ENCODE measurements around the gene ADAM12. TPM values are rescaled to one million over a fixed set of nuclear protein-coding genes. Genes with fewer than 3 reads are reported as not detected.

ADAM12 gene
- total RNA-seq, 3 donors from 2014 or later (not counting 1 experiment from before 2014, with no cell fraction given), result 1.6 to 1.9 (median 1.8) TPM

DNA sequence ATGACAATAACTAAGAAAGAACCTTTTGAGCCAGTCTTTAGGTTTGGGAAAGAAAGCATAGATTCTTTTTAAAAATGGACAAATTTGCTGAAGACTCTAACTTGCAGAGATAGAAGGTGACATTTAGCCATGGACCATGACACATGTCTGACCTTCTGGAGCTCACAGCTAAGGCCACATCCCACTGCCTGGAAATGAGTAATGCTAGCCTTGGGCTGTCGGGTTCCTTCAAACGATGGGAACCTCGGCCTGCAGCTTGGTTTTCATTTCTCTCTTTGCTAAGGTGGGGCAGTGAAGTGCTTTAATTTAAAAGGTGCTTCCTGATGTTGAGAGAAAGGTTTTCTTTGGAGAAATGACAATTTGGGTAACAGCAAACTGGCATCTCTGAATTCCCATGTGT, 268.7 kb downstream of the ADAM12 start:
- no peaks in the 10 kb centered on the region for H3K36me3 Mint-ChIP-seq
- H3K27me3 ChIP-seq (ENCODE audit: control insufficient read depth, insufficient read depth, low read length), result no peaks in the 10 kb centered on the region
- TF ChIP-seq, protein P1, sequence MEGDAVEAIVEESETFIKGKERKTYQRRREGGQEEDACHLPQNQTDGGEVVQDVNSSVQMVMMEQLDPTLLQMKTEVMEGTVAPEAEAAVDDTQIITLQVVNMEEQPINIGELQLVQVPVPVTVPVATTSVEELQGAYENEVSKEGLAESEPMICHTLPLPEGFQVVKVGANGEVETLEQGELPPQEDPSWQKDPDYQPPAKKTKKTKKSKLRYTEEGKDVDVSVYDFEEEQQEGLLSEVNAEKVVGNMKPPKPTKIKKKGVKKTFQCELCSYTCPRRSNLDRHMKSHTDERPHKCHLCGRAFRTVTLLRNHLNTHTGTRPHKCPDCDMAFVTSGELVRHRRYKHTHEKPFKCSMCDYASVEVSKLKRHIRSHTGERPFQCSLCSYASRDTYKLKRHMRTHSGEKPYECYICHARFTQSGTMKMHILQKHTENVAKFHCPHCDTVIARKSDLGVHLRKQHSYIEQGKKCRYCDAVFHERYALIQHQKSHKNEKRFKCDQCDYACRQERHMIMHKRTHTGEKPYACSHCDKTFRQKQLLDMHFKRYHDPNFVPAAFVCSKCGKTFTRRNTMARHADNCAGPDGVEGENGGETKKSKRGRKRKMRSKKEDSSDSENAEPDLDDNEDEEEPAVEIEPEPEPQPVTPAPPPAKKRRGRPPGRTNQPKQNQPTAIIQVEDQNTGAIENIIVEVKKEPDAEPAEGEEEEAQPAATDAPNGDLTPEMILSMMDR (IDR thresholded peaks at IDR 0.05), result no peak
- H3K4me1 Mint-ChIP-seq, result no peaks in the 10 kb centered on the region
- H3K27ac ChIP-seq (ENCODE audit: low read length), result no peak overlapping the region
- no peak for ATAC-seq
- WGBS (ENCODE audit: insufficient coverage), result 75% methylated on average over 3 of the region's 3 CpGs
- H3K36me3 ChIP-seq (ENCODE audit: control insufficient read depth, insufficient read depth, low read length), result no peaks in the 10 kb centered on the region
- no peak for DNase-seq
- H3K9me3 Mint-ChIP-seq, result no peaks in the 10 kb centered on the region
- H3K4me3 ChIP-seq (ENCODE audit: low read length), result no peak overlapping the region
- H3K4me3 Mint-ChIP-seq, result no peak overlapping the region
- no peaks in the 10 kb centered on the region for H3K9me3 ChIP-seq (ENCODE audit: control insufficient read depth, insufficient read depth, low read length)
- intact Hi-C loops (cut with micrococcal nuclease), result no loop called here
- H3K27me3 Mint-ChIP-seq (ENCODE audit: low read depth in 2 of 2), result peaks cover 0 to 7% of the 10 kb centered on the region in 2 donors
- no peaks in the 10 kb centered on the region for H3K4me1 ChIP-seq (ENCODE audit: control insufficient read depth, insufficient read depth, low read length)
- no peak overlapping the region for H3K27ac Mint-ChIP-seq

DNA sequence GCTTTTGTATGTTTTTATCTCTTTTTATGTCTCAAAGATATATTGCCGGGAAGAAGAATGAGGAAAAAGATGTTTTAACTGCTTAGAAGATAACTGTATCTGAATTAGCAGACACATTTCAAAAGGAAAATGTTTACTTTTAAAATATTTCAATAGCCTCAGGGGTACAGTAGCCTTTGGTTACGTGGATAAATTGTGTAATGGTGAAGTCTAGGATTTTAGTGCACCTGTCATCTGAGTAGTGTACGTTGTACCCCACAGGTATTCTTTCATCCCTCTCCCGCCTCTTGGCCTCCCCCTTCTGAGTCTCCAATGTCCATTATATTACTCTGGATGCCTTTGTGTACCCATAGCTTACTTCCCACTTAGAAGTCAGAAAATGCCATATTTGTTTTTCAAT, 269.8 kb downstream of the ADAM12 start:
- no peak overlapping the region for H3K27ac ChIP-seq (ENCODE audit: low read length)
- H3K9me3 ChIP-seq (ENCODE audit: control insufficient read depth, insufficient read depth, low read length), result no peaks in the 10 kb centered on the region
- Mint-ChIP-seq H3K27ac (no peak overlapping the region), H3K9me3 (no peaks in the 10 kb centered on the region), H3K4me1 (no peaks in the 10 kb centered on the region), H3K27me3 (ENCODE audit: low read depth in 2 of 2) (peaks cover 2 to 7% of the 10 kb centered on the region in 2 donors), H3K36me3 (no peaks in the 10 kb centered on the region), H3K4me3 (no peak overlapping the region)
- ATAC-seq, result no peak
- TF ChIP-seq, protein P1 (IDR thresholded peaks at IDR 0.05), result no peak
- no peak overlapping the region for H3K4me3 ChIP-seq (ENCODE audit: low read length)
- no peaks in the 10 kb centered on the region for H3K27me3 ChIP-seq (ENCODE audit: control insufficient read depth, insufficient read depth, low read length)
- no peak for DNase-seq
- intact Hi-C loops (cut with micrococcal nuclease), result no loop called here
- no peaks in the 10 kb centered on the region for H3K36me3 ChIP-seq (ENCODE audit: control insufficient read depth, insufficient read depth, low read length)
- H3K4me1 ChIP-seq (ENCODE audit: control insufficient read depth, insufficient read depth, low read length), result no peaks in the 10 kb centered on the region
- 83% methylated on average over 3 of the region's 4 CpGs for WGBS (ENCODE audit: insufficient coverage)

DNA sequence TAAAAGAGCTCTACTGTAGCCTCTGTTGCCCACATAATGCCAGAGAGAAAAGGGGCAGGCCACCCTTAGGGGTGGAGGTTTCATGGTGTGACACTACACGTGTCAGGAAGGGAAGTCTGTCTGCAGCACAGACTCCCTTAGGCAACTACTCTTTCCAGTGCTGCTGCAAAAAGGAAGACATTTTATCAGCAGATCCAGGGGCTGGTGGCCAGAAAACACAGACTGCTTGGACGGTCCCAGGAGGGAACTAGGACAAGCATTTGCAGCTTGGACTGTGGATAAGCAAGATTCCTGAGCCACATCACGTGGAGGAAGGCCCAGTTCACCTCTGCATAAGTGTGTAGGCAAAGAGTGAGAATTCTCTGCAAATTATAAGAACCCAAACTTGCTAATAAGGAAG, 271.1 kb downstream of the ADAM12 start:
- no peak overlapping the region for H3K27ac ChIP-seq (ENCODE audit: low read length)
- no peak overlapping the region for H3K27ac Mint-ChIP-seq

DNA sequence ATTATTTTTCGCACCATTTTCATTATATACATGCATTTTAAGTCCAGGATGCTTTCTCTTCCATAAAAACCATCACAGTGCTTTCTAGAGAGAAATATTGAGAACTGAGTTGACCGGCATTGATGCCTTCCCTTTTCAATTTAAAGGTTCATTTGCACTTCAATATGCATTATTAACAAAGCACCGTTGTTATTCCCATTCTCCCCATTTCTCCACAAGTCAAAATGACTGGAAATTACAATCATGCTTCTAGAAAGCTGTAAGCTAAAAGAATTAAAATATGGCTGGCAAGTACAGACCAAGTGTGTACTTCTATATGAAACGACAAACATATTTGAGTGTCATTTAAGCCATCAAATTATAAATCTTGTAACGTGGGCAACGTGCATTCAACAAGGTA, 272.4 kb downstream of the ADAM12 start:
- H3K9me3 Mint-ChIP-seq, result no peaks in the 10 kb centered on the region

More for the DNA sequence above, 271.1 kb downstream of the ADAM12 start:
- intact Hi-C loops (cut with micrococcal nuclease), result no loop called here
- 71% methylated on average over 3 of the region's 3 CpGs for WGBS (ENCODE audit: insufficient coverage)
- no peak for DNase-seq
- Histone ChIP-seq H3K9me3 (ENCODE audit: control insufficient read depth, insufficient read depth, low read length) (no peaks in the 10 kb centered on the region), H3K27me3 (ENCODE audit: control insufficient read depth, insufficient read depth, low read length) (no peaks in the 10 kb centered on the region), H3K4me3 (ENCODE audit: low read length) (no peak overlapping the region), H3K36me3 (ENCODE audit: control insufficient read depth, insufficient read depth, low read length) (no peaks in the 10 kb centered on the region), H3K4me1 (ENCODE audit: control insufficient read depth, insufficient read depth, low read length) (no peaks in the 10 kb centered on the region)
- Mint-ChIP-seq H3K36me3 (no peaks in the 10 kb centered on the region), H3K4me1 (no peaks in the 10 kb centered on the region), H3K27me3 (ENCODE audit: low read depth in 2 of 2) (peaks cover 7% of the 10 kb centered on the region in 2 donors), H3K9me3 (no peaks in the 10 kb centered on the region), H3K4me3 (no peak overlapping the region)
- TF ChIP-seq, protein P1 (IDR thresholded peaks at IDR 0.05), result no peak
- ATAC-seq, result no peak

More for the DNA sequence above, 272.4 kb downstream of the ADAM12 start:
- Histone ChIP-seq H3K27ac (ENCODE audit: low read length) (no peak overlapping the region), H3K9me3 (ENCODE audit: control insufficient read depth, insufficient read depth, low read length) (no peaks in the 10 kb centered on the region), H3K4me1 (ENCODE audit: control insufficient read depth, insufficient read depth, low read length) (no peaks in the 10 kb centered on the region), H3K36me3 (ENCODE audit: control insufficient read depth, insufficient read depth, low read length) (no peaks in the 10 kb centered on the region), H3K27me3 (ENCODE audit: control insufficient read depth, insufficient read depth, low read length) (no peaks in the 10 kb centered on the region), H3K4me3 (ENCODE audit: low read length) (no peak overlapping the region)
- H3K27me3 Mint-ChIP-seq (ENCODE audit: low read depth in 2 of 2), result peaks cover 7% of the 10 kb centered on the region in 2 donors
- TF ChIP-seq, protein P1 (IDR thresholded peaks at IDR 0.05), result no peak
- DNase-seq (no peak), ATAC-seq (no peak)
- H3K27ac Mint-ChIP-seq, result no peak overlapping the region
- no peaks in the 10 kb centered on the region for H3K4me1 Mint-ChIP-seq
- intact Hi-C loops (cut with micrococcal nuclease), result no loop called here
- WGBS (ENCODE audit: insufficient coverage), result 80% methylated on average over 6 of the region's 6 CpGs
- no peak overlapping the region for H3K4me3 Mint-ChIP-seq
- no peaks in the 10 kb centered on the region for H3K36me3 Mint-ChIP-seq
